Choroid plexus epithelial cell (primary cell): Measurements from ENCODE around the gene NRSN2.
A peak's percentile ranks its signal among the peaks of the same experiment; 100 is the strongest.

ENCODE experiments used
- DNase-seq: peaks from one replicate; pipeline ENCODE4 v3.0.0-alpha.2; 2010; ENCODE audit warnings: low read depth
- H3K4me3 ChIP-seq: 2 replicates; pipeline ENCODE4 v1.5.1; 2011; ENCODE audit warnings: low read depth, mild to moderate bottlenecking, control low read depth, low read length, moderate library complexity
- CTCF ChIP-seq: conservative IDR thresholded peaks from 2 replicates; pipeline ENCODE4 v1.5.1; 2011; ENCODE audit warnings: low read depth, mild to moderate bottlenecking, control low read depth, inconsistent platforms, low read length, moderate library complexity

The NRSN2 gene

GRCh38 chr20:312866-313265, 34.0 kb upstream of the NRSN2 start:
- DNase-seq: no peak
- no peak overlapping the region for H3K4me3 ChIP-seq
- TF ChIP-seq CTCF: no peak

DNA sequence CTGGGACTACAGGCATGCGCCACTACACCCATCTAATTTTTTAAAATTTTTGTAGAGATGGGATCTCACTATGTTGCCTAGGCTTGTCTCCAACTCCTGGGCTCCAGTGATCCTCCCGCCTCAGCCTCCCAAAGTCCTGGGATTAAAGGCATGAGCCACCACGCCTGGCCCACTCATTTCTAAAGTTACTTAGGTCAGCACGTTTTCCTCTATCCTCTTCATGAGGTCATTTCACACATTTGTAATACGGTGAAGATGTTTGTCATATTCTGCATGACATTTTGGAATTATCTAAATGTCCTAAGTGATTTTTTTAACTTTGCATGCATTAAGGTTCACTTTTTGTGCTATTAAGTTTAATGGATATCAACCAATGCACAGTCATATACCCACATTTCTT, 33.5 kb upstream of the NRSN2 start:
- no peak for TF ChIP-seq CTCF
- H3K4me3 ChIP-seq: no peak overlapping the region
- DNase-seq: no peak

DNA sequence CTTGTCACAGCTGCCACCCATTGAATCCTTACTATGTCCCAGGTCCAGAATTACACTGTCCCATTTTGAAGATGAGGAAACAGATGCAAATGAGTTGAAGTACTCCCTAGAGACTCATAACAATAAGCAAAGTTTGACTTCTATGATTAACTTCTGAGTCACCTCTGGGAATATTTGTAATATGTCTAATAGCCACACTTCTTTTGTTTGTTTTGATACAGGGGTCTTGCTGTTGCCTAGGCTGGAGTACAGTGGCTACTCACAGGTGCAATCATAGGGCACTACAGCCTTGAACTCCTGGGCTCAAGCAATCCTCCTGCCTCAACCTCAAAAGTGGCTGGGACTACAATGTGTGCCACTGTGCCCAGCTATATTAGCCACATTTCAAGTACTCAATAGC, 33.0 kb upstream of the NRSN2 start:
- TF ChIP-seq CTCF: no peak
- H3K4me3 ChIP-seq: no peak overlapping the region
- DNase-seq: peak; percentile 38

DNA sequence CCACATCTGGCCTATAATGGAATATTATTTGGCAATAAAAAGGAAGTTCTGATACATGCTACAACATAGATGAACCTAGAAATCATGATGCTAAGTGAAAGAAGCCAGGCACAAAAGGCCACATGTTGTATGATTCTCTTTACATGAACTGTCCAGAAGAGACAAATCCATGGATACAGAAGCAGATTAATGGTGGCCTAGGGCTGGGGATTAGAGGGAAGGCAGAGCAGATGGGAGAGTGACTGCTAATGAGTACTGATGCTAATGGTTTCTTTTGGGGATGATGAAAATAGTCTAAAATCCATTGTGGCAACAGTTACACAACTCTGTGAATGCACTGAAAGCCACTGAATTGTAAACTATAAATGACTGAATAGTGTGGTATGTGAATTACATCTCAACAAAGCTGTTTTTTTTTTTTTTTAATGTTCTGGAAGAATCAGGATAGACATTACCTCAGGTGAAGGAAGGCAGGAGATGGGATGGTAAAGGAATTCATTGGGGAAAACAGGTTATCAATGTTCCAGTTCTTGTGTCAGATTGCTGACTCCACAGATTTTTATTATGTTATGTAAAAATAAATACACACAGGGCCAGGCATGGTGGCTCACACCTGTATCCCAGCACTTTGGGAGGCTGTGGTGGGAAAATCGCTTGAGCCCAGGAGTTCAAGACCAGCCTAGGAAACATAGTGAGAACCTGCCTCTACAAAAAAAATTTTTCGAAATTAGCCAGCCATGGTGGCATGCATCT, 30.4 kb upstream of the NRSN2 start:
- no peak overlapping the region for H3K4me3 ChIP-seq
- DNase-seq: no peak
- TF ChIP-seq CTCF: no peak

DNA sequence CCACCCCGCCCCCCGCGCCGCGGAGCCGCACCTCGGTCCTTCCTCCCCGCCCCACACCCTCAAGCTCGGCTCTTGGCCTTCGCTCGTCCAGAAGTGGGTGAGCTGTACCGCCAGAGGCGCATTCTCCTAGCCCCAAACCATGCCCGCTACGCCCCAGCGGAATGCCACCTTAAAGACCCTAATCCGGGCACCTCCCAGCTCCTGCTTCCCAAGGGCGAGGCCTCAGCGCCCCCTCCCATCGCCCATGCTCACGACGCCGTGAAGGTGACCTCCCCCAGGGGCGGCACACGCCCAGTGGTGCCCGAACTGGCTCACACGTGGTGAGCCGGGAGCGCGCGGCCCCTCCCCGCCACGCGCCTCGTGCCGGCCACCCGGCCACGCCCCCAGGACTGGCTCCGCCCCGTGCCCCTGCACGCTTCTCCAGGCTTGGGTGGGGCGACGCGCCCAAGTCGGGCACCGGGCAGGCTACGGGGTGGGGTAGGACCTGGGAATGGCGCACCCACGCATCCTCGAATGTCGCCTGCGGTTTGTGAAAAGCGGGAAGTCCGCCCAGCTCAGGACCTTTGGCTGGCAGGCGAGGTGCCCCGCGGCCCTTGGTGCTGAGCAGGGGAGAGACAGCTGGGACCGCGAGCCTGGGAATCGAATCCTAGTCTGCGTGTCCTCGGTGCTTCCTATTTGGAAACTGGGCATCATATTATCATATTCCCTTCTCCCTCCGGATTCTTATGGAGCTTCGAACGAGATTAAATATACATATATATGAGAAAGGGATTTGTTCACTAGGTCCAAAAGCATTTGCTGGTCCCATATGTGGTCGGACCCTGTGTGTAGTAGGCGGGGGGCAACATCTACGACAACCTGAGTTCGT, 22.5 kb upstream of the NRSN2 start:
- peak; percentile 72 for DNase-seq
- TF ChIP-seq CTCF: peak; percentile 54

DNA sequence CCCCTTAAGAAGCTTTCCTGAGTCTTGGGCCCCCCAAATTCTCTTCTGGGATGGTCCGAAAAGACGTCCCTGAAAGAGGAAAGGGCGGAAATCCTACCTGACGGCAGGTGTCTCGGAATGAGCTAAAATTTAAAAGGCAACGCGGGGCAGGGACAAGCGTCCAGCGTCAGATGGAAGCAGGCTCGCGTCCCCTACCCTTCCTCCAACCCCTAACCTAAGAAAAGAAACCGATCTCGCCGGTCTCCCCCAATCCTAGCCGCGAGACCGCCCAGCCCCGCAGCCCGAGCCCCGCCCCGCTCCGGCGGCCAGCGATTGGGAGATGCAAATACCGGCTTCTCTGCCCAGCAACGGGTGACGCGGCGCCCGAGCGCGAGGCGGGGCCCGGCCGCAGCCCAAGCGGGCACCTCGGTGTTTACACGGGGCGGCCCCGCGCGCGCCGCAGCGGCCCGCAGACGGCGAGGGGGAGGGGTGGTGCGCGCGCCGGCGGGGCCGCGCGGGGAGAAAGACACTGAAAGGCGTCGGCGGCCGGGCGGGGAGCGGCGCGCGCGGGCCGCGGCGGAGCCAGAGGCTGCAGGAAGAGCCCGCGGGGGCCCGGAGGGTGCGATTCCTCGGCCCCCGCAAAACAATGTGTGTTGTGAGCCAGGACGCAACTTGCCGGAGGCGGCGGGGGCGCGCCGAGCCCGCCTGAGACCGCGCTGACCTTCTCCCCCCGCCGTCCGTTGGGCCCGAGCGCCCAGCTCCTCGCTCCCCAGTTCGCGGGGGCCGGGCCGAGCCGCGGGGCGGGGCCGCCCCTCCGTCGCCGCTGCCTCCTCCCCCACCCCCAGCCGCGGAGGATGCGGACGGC, 21.6 kb upstream of the NRSN2 start, which contains the start of gene SOX12:
TSS of gene SOX12 (plus strand) at position 508 of the 844 bp plus-strand sequence. CDS start 373 bp downstream, outside the sequence.
- TF ChIP-seq CTCF: no peak
- peak; percentile 93 for DNase-seq
- peak within 1 kb of the TSS; percentile 78 for H3K4me3 ChIP-seq

More for the DNA sequence above, 22.5 kb upstream of the NRSN2 start:
- peak overlapping the region; percentile 78 for H3K4me3 ChIP-seq
